Measurements from ENCODE around the gene ETV3. TPM values are rescaled to one million over a fixed set of nuclear protein-coding genes. Genes with fewer than 3 reads are reported as not detected.

ETV3 gene
- total RNA-seq, 5 donors from 2014 or later (not counting 1 experiment from before 2014, with no cell fraction given) = 30.6 to 86.3 (median 33.4) TPM

- Mint-ChIP-seq H3K27ac (no peak overlapping the region), H3K27me3 (peaks cover 6 to 19% of the 10 kb centered on the region in 2 donors)
Measured at GRCh38 chr1:157163273-157164127, 25.3 kb upstream of the ETV3 start.

GRCh38 chr1:157162345-157162744, 24.1 kb upstream of the ETV3 start:
- H3K27ac Mint-ChIP-seq = no peak overlapping the region
- WGBS (ENCODE audit: insufficient coverage) = no CpG with 5 or more reads among the region's 4 CpGs
- H3K9me3 Mint-ChIP-seq = no peaks in the 10 kb centered on the region
- H3K4me1 Mint-ChIP-seq = peaks cover 1 to 8% (median 5%) of the 10 kb centered on the region in 3 donors
- H3K36me3 ChIP-seq (ENCODE audit: control insufficient read depth in 2 of 2, extremely low read depth in 1 of 2, insufficient read depth in 1 of 2, low read length in 1 of 2) = no peaks in the 10 kb centered on the region
- ChIA-PET CTCF (interaction anchor here in 1 of 2 donors (1.0 kb wide), 1 partner anchor 72 kb away, joined by 4 read pairs; no protein-coding TSS in a partner anchor), POLR2A (no interaction called here)
- no peak overlapping the region for H3K27ac ChIP-seq (ENCODE audit: low read length)
- no peak for DNase-seq
- H3K9me3 ChIP-seq = no peaks in the 10 kb centered on the region
- H3K4me3 ChIP-seq (ENCODE audit: control insufficient read depth in 1 of 2, extremely low read depth in 1 of 2, low read length in 1 of 2) = no peak overlapping the region
- H3K36me3 Mint-ChIP-seq = no peaks in the 10 kb centered on the region
- peaks cover 14 to 28% of the 10 kb centered on the region in 2 donors for H3K27me3 Mint-ChIP-seq
- peaks cover 0 to 32% of the 10 kb centered on the region in 2 experiments for H3K27me3 ChIP-seq (replicated peaks in 1 of 2; ENCODE audit: control insufficient read depth in 2 of 2, extremely low read depth in 1 of 2, insufficient read depth in 2 of 2, low read length in 1 of 2)
- no peak overlapping the region for H3K4me3 Mint-ChIP-seq
- no peak for ATAC-seq (replicated peaks in 1 of 4)
- H3K4me1 ChIP-seq (ENCODE audit: control insufficient read depth in 1 of 2, extremely low read depth in 1 of 2, insufficient read depth in 2 of 2, low read length in 2 of 2) = peaks cover 0 to 7% of the 10 kb centered on the region in 2 experiments

More at GRCh38 chr1:157163273-157164127, 25.3 kb upstream of the ETV3 start:
- Mint-ChIP-seq H3K9me3 (no peaks in the 10 kb centered on the region), H3K4me1 (peaks cover 1 to 8% (median 5%) of the 10 kb centered on the region in 3 donors), H3K4me3 (peak overlapping the region in 1 of 3 donors; percentile 48), H3K36me3 (no peaks in the 10 kb centered on the region)
- H3K4me3 ChIP-seq (ENCODE audit: control insufficient read depth in 1 of 2, extremely low read depth in 1 of 2, low read length in 1 of 2) = no peak overlapping the region
- no peak overlapping the region for H3K27ac ChIP-seq (ENCODE audit: low read length)
- DNase-seq = peak; percentile 20 to 78 (median 59)
- H3K36me3 ChIP-seq (ENCODE audit: control insufficient read depth in 2 of 2, extremely low read depth in 1 of 2, insufficient read depth in 1 of 2, low read length in 1 of 2) = no peaks in the 10 kb centered on the region
- H3K4me1 ChIP-seq (ENCODE audit: control insufficient read depth in 1 of 2, extremely low read depth in 1 of 2, insufficient read depth in 2 of 2, low read length in 2 of 2) = peaks cover 0 to 7% of the 10 kb centered on the region in 2 experiments
- ChIA-PET CTCF (interaction anchor here in 1 of 2 donors (1.0 kb wide), 1 partner anchor 74 kb away, joined by 4 read pairs; no protein-coding TSS in a partner anchor), POLR2A (no interaction called here)
- H3K9me3 ChIP-seq = no peaks in the 10 kb centered on the region
- H3K27me3 ChIP-seq (replicated peaks in 1 of 2; ENCODE audit: control insufficient read depth in 2 of 2, extremely low read depth in 1 of 2, insufficient read depth in 2 of 2, low read length in 1 of 2) = peaks cover 0 to 38% of the 10 kb centered on the region in 2 experiments
- 25% methylated on average over 20 of the region's 21 CpGs for WGBS (ENCODE audit: insufficient coverage)
- ATAC-seq (replicated peaks in 1 of 4) = peak; percentile 59 to 70 (median 64)

- 88% methylated on average over 1 of the region's 5 CpGs for WGBS (ENCODE audit: insufficient coverage)
- Histone ChIP-seq H3K27me3 (replicated peaks in 1 of 2; ENCODE audit: control insufficient read depth in 2 of 2, extremely low read depth in 1 of 2, insufficient read depth in 2 of 2, low read length in 1 of 2) (peaks cover 0 to 28% of the 10 kb centered on the region in 2 experiments), H3K36me3 (ENCODE audit: control insufficient read depth in 2 of 2, extremely low read depth in 1 of 2, insufficient read depth in 1 of 2, low read length in 1 of 2) (no peaks in the 10 kb centered on the region), H3K4me3 (ENCODE audit: control insufficient read depth in 1 of 2, extremely low read depth in 1 of 2, low read length in 1 of 2) (no peak overlapping the region), H3K9me3 (no peaks in the 10 kb centered on the region), H3K4me1 (ENCODE audit: control insufficient read depth in 1 of 2, extremely low read depth in 1 of 2, insufficient read depth in 2 of 2, low read length in 2 of 2) (peaks cover 0 to 7% of the 10 kb centered on the region in 2 experiments), H3K27ac (ENCODE audit: low read length) (no peak overlapping the region)
- no peak overlapping the region for H3K4me3 Mint-ChIP-seq
- POLR2A ChIA-PET = no interaction called here
- no peaks in the 10 kb centered on the region for H3K9me3 Mint-ChIP-seq
- peaks cover 14 to 29% of the 10 kb centered on the region in 2 donors for H3K27me3 Mint-ChIP-seq
- DNase-seq (no peak), ATAC-seq (replicated peaks in 1 of 4) (no peak)
- H3K27ac Mint-ChIP-seq = no peak overlapping the region
- CTCF ChIA-PET = no interaction called here
- peaks cover 1 to 8% (median 5%) of the 10 kb centered on the region in 3 donors for H3K4me1 Mint-ChIP-seq
- H3K36me3 Mint-ChIP-seq = no peaks in the 10 kb centered on the region
Measured at GRCh38 chr1:157161901-157162300, 23.7 kb upstream of the ETV3 start.

- Mint-ChIP-seq H3K4me1 (peaks cover 13 to 24% (median 23%) of the 10 kb centered on the region in 3 donors), H3K27ac (no peak overlapping the region), H3K36me3 (no peaks in the 10 kb centered on the region), H3K27me3 (peaks cover 20 to 35% of the 10 kb centered on the region in 2 donors), H3K4me3 (no peak overlapping the region), H3K9me3 (no peaks in the 10 kb centered on the region)
- Histone ChIP-seq H3K36me3 (ENCODE audit: control insufficient read depth in 2 of 2, extremely low read depth in 1 of 2, insufficient read depth in 1 of 2, low read length in 1 of 2) (no peaks in the 10 kb centered on the region), H3K27ac (ENCODE audit: low read length) (no peak overlapping the region), H3K9me3 (no peaks in the 10 kb centered on the region), H3K4me1 (ENCODE audit: control insufficient read depth in 1 of 2, extremely low read depth in 1 of 2, insufficient read depth in 2 of 2, low read length in 2 of 2) (peaks cover 4 to 30% of the 10 kb centered on the region in 2 experiments), H3K27me3 (replicated peaks in 1 of 2; ENCODE audit: control insufficient read depth in 2 of 2, extremely low read depth in 1 of 2, insufficient read depth in 2 of 2, low read length in 1 of 2) (peaks cover 0 to 43% of the 10 kb centered on the region in 2 experiments), H3K4me3 (ENCODE audit: control insufficient read depth in 1 of 2, extremely low read depth in 1 of 2, low read length in 1 of 2) (no peak overlapping the region)
- ChIA-PET CTCF (interaction anchor here in 1 of 2 donors (9.1 kb wide), 1 partner anchor 70 kb away, joined by 126 read pairs; no protein-coding TSS in a partner anchor), POLR2A (no interaction called here)
- DNase-seq (no peak), ATAC-seq (replicated peaks in 1 of 4) (no peak)
- WGBS (ENCODE audit: insufficient coverage) = 52% methylated on average over 3 of the region's 4 CpGs
Measured at GRCh38 chr1:157158967-157159366, 20.8 kb upstream of the ETV3 start.

GRCh38 chr1:157157501-157158190, 19.5 kb upstream of the ETV3 start:
- ATAC-seq (replicated peaks in 1 of 4) (no peak), DNase-seq (no peak)
- Histone ChIP-seq H3K27me3 (replicated peaks in 1 of 2; ENCODE audit: control insufficient read depth in 2 of 2, extremely low read depth in 1 of 2, insufficient read depth in 2 of 2, low read length in 1 of 2) (peaks cover 0 to 33% of the 10 kb centered on the region in 2 experiments), H3K9me3 (no peaks in the 10 kb centered on the region), H3K36me3 (ENCODE audit: control insufficient read depth in 2 of 2, extremely low read depth in 1 of 2, insufficient read depth in 1 of 2, low read length in 1 of 2) (no peaks in the 10 kb centered on the region), H3K4me3 (ENCODE audit: control insufficient read depth in 1 of 2, extremely low read depth in 1 of 2, low read length in 1 of 2) (no peak overlapping the region), H3K27ac (ENCODE audit: low read length) (no peak overlapping the region), H3K4me1 (ENCODE audit: control insufficient read depth in 1 of 2, extremely low read depth in 1 of 2, insufficient read depth in 2 of 2, low read length in 2 of 2) (peaks cover 4 to 28% of the 10 kb centered on the region in 2 experiments)
- H3K4me3 Mint-ChIP-seq = no peak overlapping the region
- CTCF ChIA-PET = interaction anchor here (0.6 to 9.1 kb wide), 11 partner anchors 16 to 277 kb away, joined by 3 to 186 read pairs (median 8); partner anchors contain the start of gene ETV3 (in 1 of the 2)
- H3K4me1 Mint-ChIP-seq = peaks cover 18 to 26% (median 24%) of the 10 kb centered on the region in 3 donors
- H3K36me3 Mint-ChIP-seq = no peaks in the 10 kb centered on the region
- H3K27me3 Mint-ChIP-seq = peaks cover 14 to 31% of the 10 kb centered on the region in 2 donors
- POLR2A ChIA-PET = no interaction called here
- 81% methylated on average over 9 of the region's 9 CpGs for WGBS (ENCODE audit: insufficient coverage)
- H3K9me3 Mint-ChIP-seq = no peaks in the 10 kb centered on the region
- no peak overlapping the region for H3K27ac Mint-ChIP-seq

GRCh38 chr1:157156058-157156541, 17.9 kb upstream of the ETV3 start:
- WGBS (ENCODE audit: insufficient coverage) = 4% methylated on average over 13 of the region's 14 CpGs
- Histone ChIP-seq H3K9me3 (no peaks in the 10 kb centered on the region), H3K27ac (ENCODE audit: low read length) (no peak overlapping the region), H3K4me1 (ENCODE audit: control insufficient read depth in 1 of 2, extremely low read depth in 1 of 2, insufficient read depth in 2 of 2, low read length in 2 of 2) (peaks cover 4 to 28% of the 10 kb centered on the region in 2 experiments), H3K36me3 (ENCODE audit: control insufficient read depth in 2 of 2, extremely low read depth in 1 of 2, insufficient read depth in 1 of 2, low read length in 1 of 2) (no peaks in the 10 kb centered on the region), H3K4me3 (ENCODE audit: control insufficient read depth in 1 of 2, extremely low read depth in 1 of 2, low read length in 1 of 2) (no peak overlapping the region), H3K27me3 (replicated peaks in 1 of 2; ENCODE audit: control insufficient read depth in 2 of 2, extremely low read depth in 1 of 2, insufficient read depth in 2 of 2, low read length in 1 of 2) (peaks cover 0 to 29% of the 10 kb centered on the region in 2 experiments)
- Mint-ChIP-seq H3K4me3 (peak overlapping the region in 1 of 3 donors; percentile 51), H3K27ac (peak overlapping the region in 1 of 2 donors; percentile 26), H3K36me3 (no peaks in the 10 kb centered on the region), H3K4me1 (peaks cover 18 to 38% (median 28%) of the 10 kb centered on the region in 3 donors), H3K9me3 (no peaks in the 10 kb centered on the region), H3K27me3 (peaks cover 14 to 28% of the 10 kb centered on the region in 2 donors)
- ChIA-PET CTCF (interaction anchor here (0.6 to 9.1 kb wide), 11 partner anchors 8 to 67 kb away, joined by 3 to 186 read pairs (median 10); no protein-coding TSS in a partner anchor), POLR2A (interaction anchor here in 1 of 2 donors (0.7 kb wide), 1 partner anchor 44 kb away, joined by 5 read pairs; no protein-coding TSS in a partner anchor)
- DNase-seq = peak; percentile 15 to 87 (median 70)
- peak; percentile 69 to 79 (median 72) for ATAC-seq (replicated peaks in 1 of 4)
